ENCODE results near the gene ATP10A.

GRCh38 chr15:25725758-25726157 lies 137.4 kb downstream of the ATP10A start:
- no peak for TF ChIP-seq POLR2A (IDR thresholded peaks at IDR 0.05)
- no peak for TF ChIP-seq CTCF (IDR thresholded peaks at IDR 0.05)
